HCEC 1CT (cell line): ENCODE measurements around the gene GMDS.

Experiments
- DNase-seq: peaks from one replicate; pipeline ENCODE4 v3.0.0-alpha.2; 2017

The GMDS gene

GRCh38 chr6:1786455-1787453, 458.7 kb downstream of the GMDS start:
- no peak for DNase-seq

GRCh38 chr6:1784422-1784884, 461.0 kb downstream of the GMDS start:
- DNase-seq = no peak

DNA sequence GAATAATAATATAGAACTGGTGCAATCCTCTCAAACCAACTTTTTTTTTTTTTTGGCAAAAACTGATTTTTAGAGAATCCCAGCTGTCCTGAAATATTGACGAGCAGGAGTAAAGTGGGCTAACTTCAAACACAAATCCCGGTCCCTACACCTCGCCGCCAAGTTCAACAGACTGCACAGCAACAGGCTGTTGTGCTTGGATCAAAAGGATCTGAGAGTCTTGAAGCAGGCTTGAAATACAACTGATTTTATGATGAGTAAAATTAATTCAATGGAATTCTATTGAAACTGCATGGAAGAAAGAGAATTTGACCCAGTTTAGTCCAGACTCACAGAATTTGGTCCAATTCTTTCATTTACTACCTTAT, 463.6 kb downstream of the GMDS start:
- no peak for DNase-seq

GRCh38 chr6:1781152-1781816, 464.1 kb downstream of the GMDS start:
- no peak for DNase-seq

GRCh38 chr6:1780251-1780867, 465.0 kb downstream of the GMDS start:
- DNase-seq = no peak

GRCh38 chr6:1778686-1779235, 466.6 kb downstream of the GMDS start:
- DNase-seq = no peak

DNA sequence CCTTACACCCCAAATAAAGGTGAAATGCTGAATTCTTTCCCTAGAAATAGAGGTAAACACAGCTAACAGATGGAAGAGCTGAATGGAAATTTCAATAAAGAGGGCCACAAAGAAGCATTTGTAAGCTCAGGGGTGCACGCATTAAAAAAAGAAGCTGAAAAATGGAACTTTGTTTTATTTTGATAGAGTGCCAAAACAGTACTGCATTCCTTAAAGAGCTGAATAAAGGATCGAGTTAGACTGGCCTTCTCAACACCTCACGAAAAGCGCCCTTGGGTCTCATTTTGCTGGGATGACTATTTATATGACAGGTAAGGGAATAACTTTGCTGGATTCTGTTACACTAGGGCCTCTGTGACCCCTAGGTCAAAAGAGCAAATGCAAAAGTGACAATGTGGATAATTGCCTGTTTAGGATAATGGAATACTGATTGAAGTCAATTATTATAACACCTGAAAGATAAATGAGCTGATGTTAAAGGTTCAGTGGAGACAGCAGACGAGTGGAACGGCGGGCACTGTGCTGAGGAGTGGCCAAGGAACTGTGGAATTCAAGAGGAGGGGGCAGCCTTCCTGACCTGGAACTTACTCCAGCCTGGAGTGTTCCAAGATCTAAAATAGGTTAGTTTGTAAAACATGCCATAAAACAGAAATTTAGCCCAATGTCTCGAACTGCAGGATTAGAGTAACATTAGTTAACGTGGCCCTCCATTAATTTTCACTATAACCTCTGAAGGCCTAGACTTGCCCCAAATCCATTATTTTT, 467.3 kb downstream of the GMDS start:
- DNase-seq = no peak

GRCh38 chr6:1775441-1775840, 470.0 kb downstream of the GMDS start:
- DNase-seq = no peak

GRCh38 chr6:1774226-1774915, 471.0 kb downstream of the GMDS start:
- no peak for DNase-seq

GRCh38 chr6:1773700-1774099, 471.7 kb downstream of the GMDS start:
- no peak for DNase-seq

- DNase-seq = peak; percentile 52
Observed at GRCh38 chr6:1770968-1771723, 474.3 kb downstream of the GMDS start.

GRCh38 chr6:1770435-1770843, 475.0 kb downstream of the GMDS start:
- DNase-seq = no peak

- DNase-seq = peak; percentile 34
Observed at GRCh38 chr6:1767481-1768246, 477.7 kb downstream of the GMDS start.

GRCh38 chr6:1766654-1767053, 478.8 kb downstream of the GMDS start:
- no peak for DNase-seq

DNA sequence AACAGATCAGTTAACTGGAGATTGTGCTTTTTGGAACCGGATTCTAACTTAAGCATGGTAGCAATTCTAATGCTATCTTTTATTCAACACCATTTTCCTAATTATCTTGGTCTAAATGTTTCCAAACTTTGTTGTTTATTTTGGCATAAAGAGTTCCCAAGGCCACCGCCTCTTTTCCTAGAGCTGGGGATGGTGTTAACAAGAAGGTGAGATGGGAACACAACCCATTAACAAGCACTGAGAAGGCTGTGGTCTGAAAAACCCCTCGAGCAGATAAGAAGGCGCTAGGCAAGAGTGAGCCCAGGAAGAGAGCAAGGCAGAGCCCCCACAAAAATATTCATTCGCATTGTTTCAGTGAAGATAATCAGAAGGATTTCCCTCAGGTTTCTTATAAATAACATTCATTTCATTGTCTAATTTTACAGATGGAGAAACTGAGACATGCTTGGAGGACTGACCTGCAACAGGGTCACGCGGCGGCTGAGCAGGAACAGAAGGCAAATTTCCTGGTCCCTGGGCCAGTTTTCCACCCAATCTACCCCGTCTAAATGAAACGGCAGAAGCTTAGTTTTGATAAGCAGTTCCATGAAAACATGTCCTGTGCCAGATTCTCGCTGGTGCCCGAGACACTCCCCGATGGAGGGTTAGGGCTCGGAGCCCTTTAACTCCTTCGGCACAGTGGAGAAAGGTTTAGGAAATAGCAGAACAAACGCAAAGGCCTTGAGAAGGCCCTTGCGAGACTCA, 480.1 kb downstream of the GMDS start:
- no peak for DNase-seq

GRCh38 chr6:1764397-1764987, 480.9 kb downstream of the GMDS start:
- DNase-seq = no peak

DNA sequence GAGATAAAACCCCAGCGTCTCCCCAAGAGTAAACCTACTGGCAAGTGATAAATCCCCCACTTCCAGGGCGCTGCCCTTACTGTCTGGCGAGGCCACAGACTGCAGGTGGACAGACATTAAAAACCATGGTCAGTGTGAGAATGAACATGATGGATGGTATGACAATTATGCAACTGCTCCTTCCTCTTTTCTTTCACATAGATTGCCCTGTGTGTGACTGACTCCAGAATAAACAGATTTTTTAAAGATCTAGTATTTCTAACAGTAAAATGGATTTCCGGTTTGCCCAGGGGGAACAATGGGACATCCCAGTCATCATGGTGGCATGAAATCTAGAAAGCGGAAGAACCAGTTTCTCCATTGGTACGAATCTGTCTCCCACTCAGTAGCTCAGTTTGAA, 482.0 kb downstream of the GMDS start:
- DNase-seq = no peak

GRCh38 chr6:1762203-1762602, 483.2 kb downstream of the GMDS start:
- no peak for DNase-seq

DNA sequence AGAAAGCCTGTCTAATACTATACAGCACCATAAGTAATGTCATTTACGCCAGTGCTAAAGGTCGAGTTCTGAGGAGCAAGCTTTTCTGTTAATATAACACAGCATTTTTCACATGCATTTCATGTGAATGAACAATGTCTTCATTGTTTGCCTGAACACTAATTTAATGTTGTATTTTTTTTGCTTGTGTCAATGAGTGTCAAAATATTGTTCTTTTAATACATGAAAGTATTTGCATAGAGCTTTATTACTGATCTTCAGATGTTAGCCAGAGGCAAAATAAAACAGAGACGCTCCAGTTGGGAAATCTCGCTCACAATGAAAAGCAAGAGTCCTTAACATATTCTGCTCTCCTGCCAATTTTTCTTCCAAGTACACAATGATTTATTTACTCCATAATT, 483.9 kb downstream of the GMDS start:
- DNase-seq = no peak
